ENCODE results near the gene OSBP2.

OSBP2 gene

DNA sequence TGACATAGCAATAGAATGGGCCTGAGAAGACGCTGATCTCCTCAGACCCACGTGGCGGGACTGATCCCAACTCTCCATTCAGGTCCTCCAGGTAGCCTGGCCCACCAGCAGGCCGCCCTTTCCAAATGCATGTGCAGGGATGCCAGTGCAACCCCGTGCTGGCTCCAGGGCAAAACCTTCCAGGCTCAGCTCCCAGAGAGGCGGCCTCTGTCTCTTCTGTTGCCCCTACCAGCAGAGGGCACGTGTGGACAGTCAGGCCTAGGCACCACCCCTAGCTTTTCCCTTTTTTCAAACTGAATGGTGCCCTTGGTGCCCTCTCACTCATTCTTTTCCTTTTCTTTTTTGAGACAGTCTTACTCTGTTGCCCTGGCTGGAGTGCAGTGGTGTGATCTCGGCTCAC is 121.7 kb downstream of the OSBP2 start:
- no peak for DNase-seq

DNA sequence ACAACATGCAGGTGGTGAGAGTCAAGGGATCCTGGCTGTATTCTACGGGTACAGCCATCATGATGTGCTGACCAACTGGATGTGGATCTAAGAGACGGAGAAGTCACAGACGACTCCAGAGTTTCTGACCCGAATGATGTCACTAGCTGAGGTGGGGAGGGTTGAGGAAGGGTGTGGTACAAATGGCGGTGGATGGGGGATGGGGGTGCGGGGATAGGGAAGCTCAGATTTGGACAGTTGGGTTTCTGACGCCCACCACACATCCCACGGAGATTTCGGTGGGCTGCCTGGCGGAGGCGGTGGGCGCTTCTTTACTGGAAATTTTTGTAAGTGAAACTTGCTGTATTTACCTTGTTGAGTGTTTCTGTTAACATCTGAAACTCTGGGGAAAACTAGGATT is 126.7 kb downstream of the OSBP2 start:
- DNase-seq = no peak

GRCh38 chr22:30821863-30822215 is 127.2 kb downstream of the OSBP2 start:
- no peak for DNase-seq

- no peak for DNase-seq
Observed at GRCh38 chr22:30822216-30823014, 127.7 kb downstream of the OSBP2 start.

- no peak for DNase-seq
Observed at GRCh38 chr22:30823015-30823370, 128.3 kb downstream of the OSBP2 start.

GRCh38 chr22:30824096-30824495 is 129.4 kb downstream of the OSBP2 start:
- DNase-seq = no peak

DNA sequence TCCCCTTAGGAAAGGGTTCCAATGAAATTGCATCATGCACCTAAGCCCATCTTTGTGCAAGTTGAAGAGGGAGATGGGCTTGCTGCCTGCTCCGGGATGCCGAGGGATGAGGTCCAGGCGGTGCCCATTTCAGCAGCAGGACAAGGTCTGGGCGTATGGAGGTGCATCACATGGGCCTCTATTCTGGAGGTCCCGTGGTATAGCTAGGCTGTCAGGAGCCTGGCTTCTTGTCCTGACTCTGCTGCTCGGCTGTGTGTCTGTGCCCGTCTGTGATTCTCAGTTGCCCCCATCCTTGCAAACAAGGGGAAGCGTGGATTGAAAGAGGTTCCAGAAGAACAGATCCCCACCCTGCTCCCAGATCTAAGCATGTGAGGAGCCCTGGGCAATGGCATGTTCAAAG is 130.0 kb downstream of the OSBP2 start:
- DNase-seq = no peak

GRCh38 chr22:30825711-30826505 is 131.2 kb downstream of the OSBP2 start:
- DNase-seq = no peak

DNA sequence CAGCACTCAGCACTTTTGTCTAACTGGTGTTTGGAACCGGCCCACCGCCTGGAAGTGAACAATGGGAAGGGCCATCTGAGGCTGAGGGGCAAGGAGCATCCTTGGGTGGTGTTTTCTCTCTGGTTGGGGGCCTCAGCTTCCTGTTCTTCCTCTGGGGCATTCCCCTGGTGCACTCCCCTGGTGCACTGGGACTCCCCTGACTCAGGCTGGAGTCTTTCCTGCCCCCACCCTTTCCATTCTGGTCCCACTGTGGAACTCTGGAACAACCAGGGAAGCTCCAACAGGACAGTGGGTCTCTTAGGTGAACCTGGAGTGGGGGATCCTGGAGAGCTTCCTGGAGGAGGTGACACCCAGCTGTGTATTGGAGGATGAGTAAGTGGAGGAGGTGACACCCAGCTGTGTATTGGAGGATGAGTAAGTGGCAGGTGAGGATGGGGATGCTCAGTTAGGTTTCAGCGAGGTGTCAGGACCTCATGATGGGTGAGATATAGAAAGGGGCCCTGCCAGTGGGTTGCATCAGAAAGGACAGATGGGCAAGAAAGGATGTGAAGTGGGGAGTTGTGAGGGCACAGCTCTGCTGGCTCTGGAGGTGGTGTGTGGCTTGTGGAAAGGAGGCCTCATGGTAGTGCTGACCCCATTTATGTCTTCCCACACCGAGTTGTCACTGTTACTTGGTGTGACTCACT is 132.1 kb downstream of the OSBP2 start:
- no peak for DNase-seq

DNA sequence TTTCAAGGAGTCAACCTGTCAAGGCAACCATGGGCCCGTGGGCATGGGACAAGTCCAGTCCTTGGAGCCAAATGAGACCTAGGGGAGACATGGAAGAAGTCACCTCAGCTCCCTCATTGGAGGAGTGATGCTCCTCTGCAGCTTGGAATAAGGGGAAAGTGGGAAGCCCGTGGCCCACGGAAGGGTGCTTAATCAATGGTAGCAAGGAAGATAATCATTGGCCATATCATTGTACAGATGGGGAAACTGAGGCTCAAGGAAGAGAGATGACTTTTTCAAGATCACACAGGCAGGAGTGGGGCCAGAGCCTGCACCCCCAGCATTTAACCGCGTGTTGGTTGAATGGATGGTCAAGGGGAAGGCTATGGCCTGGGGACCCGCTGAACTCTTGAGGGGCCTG is 133.0 kb downstream of the OSBP2 start:
- no peak for DNase-seq

DNA sequence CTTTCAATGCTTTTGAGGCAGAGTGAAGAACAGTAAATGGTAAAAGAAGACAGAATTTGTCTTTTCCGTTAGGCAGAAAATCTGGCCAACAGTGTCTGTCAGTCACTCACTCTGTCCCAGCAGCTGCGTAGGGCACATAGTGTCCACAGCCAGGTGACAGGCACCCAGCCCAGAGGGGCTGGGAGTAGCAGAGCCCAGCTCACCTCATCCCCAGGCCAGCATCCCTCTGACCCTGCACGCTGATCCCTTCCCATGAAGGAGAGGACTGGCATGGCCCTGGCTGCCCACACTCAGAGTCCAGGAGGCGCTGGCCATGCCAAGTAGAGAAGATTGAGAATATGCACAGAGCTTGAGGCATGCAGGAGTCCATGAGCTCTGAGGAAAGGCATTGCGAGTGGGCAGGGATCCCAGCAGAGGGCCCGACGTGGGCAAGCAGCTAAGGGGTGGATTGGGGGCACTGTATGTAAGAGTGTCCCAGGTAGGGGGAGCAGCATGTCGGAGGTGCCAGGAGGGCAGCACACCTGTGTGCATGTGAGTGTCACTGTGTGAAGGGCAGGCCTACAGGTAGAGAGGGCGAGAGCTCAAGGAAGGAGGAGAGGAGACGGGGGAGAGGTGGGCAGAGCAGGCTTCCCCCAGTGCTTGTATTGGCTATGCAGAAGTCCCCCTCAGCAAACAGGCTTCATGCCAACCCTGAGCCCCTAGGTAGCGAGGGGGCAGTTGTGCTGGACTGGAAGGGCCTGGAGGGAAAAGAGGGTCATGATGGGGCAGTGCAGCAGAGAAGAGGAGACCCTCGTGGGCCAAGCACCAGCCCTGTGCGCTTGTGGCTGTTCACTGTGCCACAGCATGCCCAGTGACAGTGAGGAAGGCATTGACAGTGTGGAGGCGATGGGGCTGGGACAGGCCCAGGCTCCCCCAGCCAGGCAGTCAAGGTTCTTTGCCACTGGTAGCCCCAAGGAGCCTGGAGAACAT is 133.8 kb downstream of the OSBP2 start:
- DNase-seq = no peak

DNA sequence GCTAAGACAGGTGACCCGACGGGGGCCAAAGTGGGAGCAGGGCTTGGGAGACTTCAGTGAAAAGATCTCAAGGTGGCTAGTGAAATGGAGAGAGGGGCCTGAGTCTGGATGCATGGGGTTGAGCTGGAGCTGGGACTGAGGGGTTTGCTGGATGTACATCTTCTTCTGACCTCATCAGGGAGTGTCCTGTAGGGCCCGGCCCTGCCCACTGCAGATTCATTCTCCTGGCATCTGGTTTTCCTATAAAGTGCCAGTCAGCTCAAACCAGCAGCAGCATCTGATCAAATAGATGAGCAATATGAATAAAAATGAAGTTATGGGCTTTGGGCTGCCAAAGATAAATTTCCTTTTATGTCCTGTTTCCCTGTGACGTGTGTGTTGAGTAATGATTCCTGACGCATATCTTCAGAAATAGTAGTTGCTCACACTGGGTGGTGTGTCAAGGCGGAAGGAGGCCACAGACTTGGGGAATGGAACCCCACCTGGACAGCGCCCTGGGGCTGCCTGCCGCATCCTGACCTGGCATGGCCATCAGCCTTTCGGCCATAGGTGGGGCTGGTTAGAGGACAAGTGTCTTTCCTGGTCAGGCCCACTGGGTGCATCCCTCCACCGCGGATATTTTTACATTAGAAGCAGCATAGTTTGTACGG is 135.4 kb downstream of the OSBP2 start:
- no peak for DNase-seq

GRCh38 chr22:30830907-30831306 is 136.2 kb downstream of the OSBP2 start:
- DNase-seq = no peak

GRCh38 chr22:30832407-30832987 is 137.8 kb downstream of the OSBP2 start:
- DNase-seq = no peak

DNA sequence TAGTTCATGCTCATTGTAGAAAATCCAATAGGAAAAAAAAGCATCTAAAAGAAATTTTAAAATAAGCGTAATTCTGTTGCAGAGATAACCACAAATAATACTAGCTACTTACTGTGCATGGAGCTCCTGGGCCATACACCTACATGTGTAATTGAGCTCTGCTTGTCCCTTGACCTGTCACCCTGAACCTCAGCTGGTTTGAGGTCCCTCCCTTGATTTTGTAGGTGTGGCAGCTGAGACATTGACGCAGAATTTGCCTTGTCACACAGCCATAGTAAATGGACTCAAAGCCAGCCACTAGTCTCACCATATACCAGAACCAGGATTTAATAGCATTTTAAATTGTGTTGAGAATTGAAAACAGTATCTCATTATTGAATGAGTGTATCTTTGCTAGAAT is 138.6 kb downstream of the OSBP2 start:
- DNase-seq = no peak

DNA sequence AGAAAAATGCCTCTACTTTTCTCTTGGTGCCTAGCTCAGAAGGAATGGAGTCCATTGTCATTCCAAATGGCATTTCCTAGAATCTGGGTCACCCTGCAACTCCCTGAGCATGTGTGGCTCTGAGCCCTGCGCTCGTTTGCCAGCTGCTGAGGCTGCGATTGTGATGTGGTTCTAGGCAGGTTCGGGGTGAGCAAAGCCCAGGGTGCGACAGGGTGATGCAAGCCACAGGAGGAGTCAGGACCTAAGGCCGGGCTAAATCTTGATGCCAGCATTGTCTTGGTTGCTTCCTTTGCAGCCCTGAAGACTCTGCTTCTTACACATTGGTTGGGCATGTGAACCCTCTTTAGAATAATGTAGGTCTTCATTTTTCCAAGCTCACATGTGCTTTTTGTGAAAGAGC is 142.9 kb downstream of the OSBP2 start:
- no peak for DNase-seq

DNA sequence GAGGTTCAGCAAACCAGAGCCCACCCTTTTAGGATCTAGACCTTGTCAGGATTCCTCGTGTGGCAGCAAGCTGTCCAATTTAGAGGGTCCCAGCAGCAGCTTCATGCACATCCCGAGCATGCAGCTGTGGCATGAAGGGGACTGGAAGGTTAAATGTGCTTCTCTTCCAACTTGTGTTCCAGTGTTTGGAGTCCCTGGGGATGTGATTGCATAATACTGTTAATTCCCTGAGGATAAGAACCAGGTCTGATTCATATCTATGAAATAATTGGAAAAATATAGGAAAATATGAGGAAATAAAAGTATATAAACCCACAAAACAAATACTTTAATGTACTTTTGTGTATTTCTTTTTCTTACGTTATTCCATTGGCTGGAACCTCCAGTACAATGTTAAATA is 143.4 kb downstream of the OSBP2 start:
- no peak for DNase-seq

GRCh38 chr22:30841273-30841672 is 146.6 kb downstream of the OSBP2 start:
- no peak for DNase-seq

GRCh38 chr22:30843245-30843644 is 148.6 kb downstream of the OSBP2 start:
- DNase-seq = no peak

DNA sequence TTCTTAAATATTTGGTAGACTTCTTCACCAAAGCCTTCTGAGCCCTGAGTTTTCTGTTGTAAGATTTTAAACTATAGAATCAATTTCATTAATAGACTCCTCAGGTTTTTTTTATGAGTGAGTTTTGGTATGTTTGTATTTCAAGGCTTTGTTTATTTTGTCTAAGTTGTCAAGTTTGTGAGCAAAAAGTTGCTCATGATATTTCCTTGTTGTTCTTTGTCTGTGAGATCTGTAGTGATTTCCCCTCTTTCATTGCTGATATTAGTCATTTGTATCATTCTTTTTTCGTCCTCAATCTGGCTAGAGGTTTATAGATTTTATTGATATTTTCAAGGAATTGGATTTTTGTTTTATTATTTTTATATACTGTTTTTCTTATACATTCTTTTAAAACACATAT is 152.9 kb downstream of the OSBP2 start:
- no peak for DNase-seq

- DNase-seq = no peak
Observed at GRCh38 chr22:30855266-30855665, 160.6 kb downstream of the OSBP2 start.

Data from activated T-cell treated with anti-CD3 and anti-CD28 coated beads for 4 hours (primary cell).